ENCODE data around the gene ZER1. TPM values are rescaled to one million over a fixed set of nuclear protein-coding genes. Genes with fewer than 3 reads are reported as not detected.

The ZER1 gene
- total RNA-seq, 1 experiment from 2014 or later, result 15.2 TPM

GRCh38 chr9:128774804-128775203, 3.1 kb upstream of the ZER1 start:
- BruUV-seq (replicated peaks), result no TSS peak
- Mint-ChIP-seq H3K4me1 (ENCODE audit: low read depth, unreplicated experiment) (peaks cover 8% of the 10 kb centered on the region), H3K27me3 (ENCODE audit: unreplicated experiment) (no peaks in the 10 kb centered on the region), H3K4me3 (ENCODE audit: low read depth, unreplicated experiment) (no peak overlapping the region), H3K36me3 (ENCODE audit: insufficient read depth, unreplicated experiment) (peaks cover 24% of the 10 kb centered on the region), H3K27ac (ENCODE audit: unreplicated experiment) (no peak overlapping the region), H3K9me3 (ENCODE audit: low read depth, unreplicated experiment) (peaks cover 5% of the 10 kb centered on the region)
- no peak for DNase-seq
- intact Hi-C loops (cut with micrococcal nuclease; ENCODE audit: unreplicated experiment), result no loop called here
- CTCF ChIA-PET, result no interaction called here
- TF ChIP-seq CTCF (IDR thresholded peaks at IDR 0.05; ENCODE audit: unreplicated experiment), result no peak

- Mint-ChIP-seq H3K4me1 (ENCODE audit: low read depth, unreplicated experiment) (peaks cover 8% of the 10 kb centered on the region), H3K9me3 (ENCODE audit: low read depth, unreplicated experiment) (peaks cover 5% of the 10 kb centered on the region), H3K4me3 (ENCODE audit: low read depth, unreplicated experiment) (no peak overlapping the region), H3K27me3 (ENCODE audit: unreplicated experiment) (no peaks in the 10 kb centered on the region), H3K27ac (ENCODE audit: unreplicated experiment) (no peak overlapping the region), H3K36me3 (ENCODE audit: insufficient read depth, unreplicated experiment) (peaks cover 24% of the 10 kb centered on the region)
- no peak for TF ChIP-seq CTCF (IDR thresholded peaks at IDR 0.05; ENCODE audit: unreplicated experiment)
- intact Hi-C loops (cut with micrococcal nuclease; ENCODE audit: unreplicated experiment), result no loop called here
- no TSS peak for BruUV-seq (replicated peaks)
- CTCF ChIA-PET, result no interaction called here
- no peak for DNase-seq
These were observed 1.3 kb upstream of the ZER1 start for GRCh38 chr9:128773049-128773448.

DNA sequence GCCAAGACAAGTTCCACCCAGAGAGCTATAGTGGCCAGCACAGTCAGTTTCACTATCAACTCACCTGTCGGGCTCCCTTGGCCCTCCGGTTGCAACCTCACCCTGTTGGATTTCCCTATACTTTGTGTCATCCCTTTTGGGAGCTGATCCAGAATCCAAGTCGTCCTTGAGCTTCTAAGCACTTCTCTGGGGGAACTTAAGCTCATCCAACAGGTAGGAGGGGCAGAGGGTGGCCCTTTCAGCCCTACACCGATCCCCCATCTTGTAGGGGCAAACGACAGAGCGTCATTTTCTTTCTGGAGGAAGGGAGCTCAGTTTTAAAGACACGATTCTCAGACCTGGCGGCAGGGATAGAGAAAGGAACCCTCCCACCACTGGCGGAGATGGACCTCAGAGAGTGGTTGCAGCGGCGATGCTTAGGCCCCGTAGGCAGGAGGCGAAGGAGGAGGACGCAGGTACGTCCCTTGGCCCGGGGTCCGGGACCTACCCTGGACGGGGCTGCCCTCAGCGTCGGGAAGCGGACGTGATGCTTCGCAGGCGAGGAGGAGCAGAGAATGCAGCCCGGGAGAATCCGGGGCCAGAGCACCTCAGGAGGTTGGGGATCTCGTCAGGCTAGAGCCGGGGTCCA, 519 bp downstream of the ZER1 start:
- peak overlapping the region; percentile 71 for H3K27ac Mint-ChIP-seq (ENCODE audit: unreplicated experiment)
- DNase-seq, result peak; percentile 15
- peaks cover 5% of the 10 kb centered on the region for H3K9me3 Mint-ChIP-seq (ENCODE audit: low read depth, unreplicated experiment)
- intact Hi-C loops (cut with micrococcal nuclease; ENCODE audit: unreplicated experiment), result no loop called here
- H3K4me3 Mint-ChIP-seq (ENCODE audit: low read depth, unreplicated experiment), result peak overlapping the region; percentile 84
- no peak for TF ChIP-seq CTCF (IDR thresholded peaks at IDR 0.05; ENCODE audit: unreplicated experiment)
- no TSS peak for BruUV-seq (replicated peaks)
- H3K36me3 Mint-ChIP-seq (ENCODE audit: insufficient read depth, unreplicated experiment), result peaks cover 24% of the 10 kb centered on the region
- CTCF ChIA-PET, result interaction anchor here (1.6 kb wide), 1 partner anchor 17 kb away, joined by 4 read pairs; no protein-coding TSS in a partner anchor
- H3K27me3 Mint-ChIP-seq (ENCODE audit: unreplicated experiment), result no peaks in the 10 kb centered on the region
- H3K4me1 Mint-ChIP-seq (ENCODE audit: low read depth, unreplicated experiment), result peaks cover 8% of the 10 kb centered on the region

- DNase-seq, result no peak
- CTCF ChIA-PET, result interaction anchor here (0.6 kb wide), 1 partner anchor 48 kb away, joined by 4 read pairs; the partner anchor contains the start of gene ENDOG
- H3K36me3 Mint-ChIP-seq (ENCODE audit: insufficient read depth, unreplicated experiment), result peaks cover 24% of the 10 kb centered on the region
- no peaks in the 10 kb centered on the region for H3K27me3 Mint-ChIP-seq (ENCODE audit: unreplicated experiment)
- no TSS peak for BruUV-seq (replicated peaks)
- TF ChIP-seq CTCF (IDR thresholded peaks at IDR 0.05; ENCODE audit: unreplicated experiment), result no peak
- H3K4me1 Mint-ChIP-seq (ENCODE audit: low read depth, unreplicated experiment), result peaks cover 12% of the 10 kb centered on the region
- peaks cover 5% of the 10 kb centered on the region for H3K9me3 Mint-ChIP-seq (ENCODE audit: low read depth, unreplicated experiment)
- intact Hi-C loops (cut with micrococcal nuclease; ENCODE audit: unreplicated experiment), result no loop called here
- H3K4me3 Mint-ChIP-seq (ENCODE audit: low read depth, unreplicated experiment), result peak overlapping the region; percentile 84
- H3K27ac Mint-ChIP-seq (ENCODE audit: unreplicated experiment), result no peak overlapping the region
These were observed 1.3 kb downstream of the ZER1 start for GRCh38 chr9:128770286-128771030.

All from Calu3 (cell line).